ENCODE results near the gene NME2. TPM values are rescaled to one million over a fixed set of nuclear protein-coding genes. Genes with fewer than 3 reads are reported as not detected.
"Not testable (repeated sequence)": the region's sequence is repeated elsewhere in the genome, so short reads cannot be mapped to it uniquely, and the experiment has no call there.

The NME2 gene
- total RNA-seq, 4 donors from 2014 or later: 143 to 276 (median 160) TPM

- Histone ChIP-seq H3K9me3 (no peaks in the 10 kb centered on the region), H3K4me1 (peaks cover 4 to 40% (median 4%) of the 10 kb centered on the region in 4 donors), H3K4me3 (peak within 1 kb of the TSS; percentile 91 to 100 (median 98)), H3K36me3 (no peaks in the 10 kb centered on the region), H3K27me3 (no peaks in the 10 kb centered on the region), H3K27ac (peak within 1 kb of the TSS; percentile 99 to 100 (median 100))
- TF ChIP-seq POLR2A (IDR thresholded peaks at IDR 0.05) (peak; percentile 71 to 87), CTCF (IDR thresholded peaks at IDR 0.05) (no peak)
- peak; percentile 88 to 97 (median 96) for DNase-seq
These were observed 45.2 kb upstream of the NME2 start, which contains the start of gene SPAG9 for GRCh38 chr17:51120739-51121619. Gene SPAG9, minus strand, starts transcription at chr17:51120868. Its CDS starts 212 bp downstream, at chr17:51120656.

DNA sequence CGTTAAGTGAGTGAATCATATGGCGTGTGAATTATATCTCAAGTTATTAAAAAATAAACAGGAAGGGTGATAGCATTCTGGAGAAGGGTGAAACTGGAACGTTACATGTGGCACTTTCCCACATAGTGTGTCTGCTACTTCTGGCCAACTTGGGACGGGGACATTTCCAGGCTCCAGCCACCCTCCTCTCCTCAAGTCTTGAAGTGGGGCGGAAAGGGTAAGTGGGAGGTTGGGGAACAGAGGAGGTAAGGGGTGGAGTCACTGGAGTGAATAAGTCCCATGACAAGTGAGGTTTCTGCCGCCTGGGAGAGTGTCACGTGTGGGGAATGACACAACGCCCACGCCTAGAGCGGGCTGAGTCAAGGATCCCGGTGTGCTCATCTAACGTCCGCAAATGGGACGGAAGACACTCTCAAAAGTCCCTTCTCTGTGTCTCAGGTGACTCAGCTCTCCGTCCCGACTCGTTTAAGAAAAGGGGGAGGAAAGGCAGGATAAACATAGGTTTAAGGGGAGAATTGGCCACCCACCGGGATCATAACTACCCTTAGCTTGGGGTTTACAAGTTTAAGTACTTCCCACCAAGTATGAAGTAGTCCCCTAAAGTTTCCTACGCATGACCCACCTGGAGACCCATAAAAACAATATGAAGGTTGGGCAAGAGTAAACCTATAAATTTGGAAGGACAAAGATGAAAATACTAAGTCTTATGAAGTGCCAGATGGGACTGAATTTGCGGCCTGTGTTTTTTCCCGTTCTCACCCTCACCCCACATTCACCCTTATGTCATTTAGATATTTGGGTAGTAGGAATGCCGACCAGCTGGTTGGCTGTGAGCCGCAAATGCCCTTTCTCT lies 44.4 kb upstream of the NME2 start:
- Histone ChIP-seq H3K4me3 (peak overlapping the region; percentile 91 to 100 (median 98)), H3K27me3 (no peaks in the 10 kb centered on the region), H3K27ac (peak overlapping the region; percentile 99 to 100 (median 100)), H3K4me1 (peaks cover 4 to 37% (median 6%) of the 10 kb centered on the region in 4 donors), H3K9me3 (no peaks in the 10 kb centered on the region), H3K36me3 (no peaks in the 10 kb centered on the region)
- TF ChIP-seq CTCF (IDR thresholded peaks at IDR 0.05) (no peak), POLR2A (IDR thresholded peaks at IDR 0.05) (peak; percentile 91 to 97)
- DNase-seq: peak; percentile 74 to 95 (median 91)

GRCh38 chr17:51122473-51123115 lies 43.6 kb upstream of the NME2 start:
- H3K4me1 ChIP-seq: peaks cover 4 to 29% (median 6%) of the 10 kb centered on the region in 4 donors
- H3K4me3 ChIP-seq, DNase-seq, H3K27me3 ChIP-seq, H3K36me3 ChIP-seq, H3K9me3 ChIP-seq: not testable (repeated sequence)
- peak overlapping the region; percentile 99 to 100 (median 100) for H3K27ac ChIP-seq

GRCh38 chr17:51124640-51125503 lies 41.3 kb upstream of the NME2 start:
- peak overlapping the region in 2 of 4 donors; percentile 69 to 77 for H3K27ac ChIP-seq
- H3K36me3 ChIP-seq: no peaks in the 10 kb centered on the region
- no peak for DNase-seq
- H3K4me1 ChIP-seq: peaks cover 0 to 19% (median 2%) of the 10 kb centered on the region in 4 donors
- H3K4me3 ChIP-seq: no peak overlapping the region
- TF ChIP-seq POLR2A (IDR thresholded peaks at IDR 0.05) (no peak), CTCF (IDR thresholded peaks at IDR 0.05) (no peak)
- no peaks in the 10 kb centered on the region for H3K27me3 ChIP-seq
- H3K9me3 ChIP-seq: no peaks in the 10 kb centered on the region

GRCh38 chr17:51128076-51128475 lies 38.1 kb upstream of the NME2 start:
- H3K36me3 ChIP-seq: no peaks in the 10 kb centered on the region
- H3K9me3 ChIP-seq: no peaks in the 10 kb centered on the region
- no peak overlapping the region for H3K4me3 ChIP-seq
- TF ChIP-seq POLR2A (IDR thresholded peaks at IDR 0.05): no peak
- no peak for TF ChIP-seq CTCF (IDR thresholded peaks at IDR 0.05)
- DNase-seq: no peak
- no peaks in the 10 kb centered on the region for H3K27me3 ChIP-seq
- H3K4me1 ChIP-seq: peaks cover 0 to 25% (median 3%) of the 10 kb centered on the region in 4 donors
- H3K27ac ChIP-seq: no peak overlapping the region
